ENCODE data around the gene KCNJ14. TPM values are rescaled to one million over a fixed set of nuclear protein-coding genes. Genes with fewer than 3 reads are reported as not detected.

KCNJ14 gene
- total and polyA plus RNA-seq, 8 donors, result 0.52 to 1.3 (median 1.1) TPM

GRCh38 chr19:48479686-48480085 lies 24.3 kb downstream of the KCNJ14 start:
- peaks cover 0 to 46% of the 10 kb centered on the region in 2 donors for H3K36me3 ChIP-seq
- ATAC-seq, result peak; percentile 7
- no peak for DNase-seq
- H3K27me3 ChIP-seq, result peaks cover 0 to 4% of the 10 kb centered on the region in 2 donors
- peaks cover 8 to 23% of the 10 kb centered on the region in 2 donors for H3K4me1 ChIP-seq
- intact Hi-C loops (cut with DNase I), result no loop called here
- H3K27ac ChIP-seq, result peak overlapping the region in 1 of 2 donors; percentile 72
- no peaks in the 10 kb centered on the region for H3K9me3 ChIP-seq
- TF ChIP-seq CTCF (IDR thresholded peaks at IDR 0.05), result no peak
- H3K4me3 ChIP-seq, result no peak overlapping the region

GRCh38 chr19:48480183-48480557 lies 24.8 kb downstream of the KCNJ14 start:
- peak in 1 of 4 donors; percentile 55 for DNase-seq

GRCh38 chr19:48480558-48481500 lies 25.5 kb downstream of the KCNJ14 start:
- intact Hi-C loops (cut with DNase I), result no loop called here
- ATAC-seq (peak; percentile 72), DNase-seq (peak in 3 of 4 donors; percentile 38 to 88 (median 43))
- no peaks in the 10 kb centered on the region for H3K9me3 ChIP-seq
- H3K36me3 ChIP-seq, result peaks cover 0 to 35% of the 10 kb centered on the region in 2 donors
- TF ChIP-seq CTCF (IDR thresholded peaks at IDR 0.05), result no peak
- peak overlapping the region; percentile 72 for H3K27ac ChIP-seq
- H3K4me1 ChIP-seq, result peaks cover 8 to 23% of the 10 kb centered on the region in 2 donors
- peak overlapping the region; percentile 26 to 40 for H3K4me3 ChIP-seq
- H3K27me3 ChIP-seq, result peaks cover 0 to 4% of the 10 kb centered on the region in 2 donors

More at GRCh38 chr19:48480183-48480557, 24.8 kb downstream of the KCNJ14 start:
- no peak for TF ChIP-seq CTCF (IDR thresholded peaks at IDR 0.05)
- Histone ChIP-seq H3K36me3 (peaks cover 0 to 41% of the 10 kb centered on the region in 2 donors), H3K4me3 (peak overlapping the region; percentile 26 to 40), H3K9me3 (no peaks in the 10 kb centered on the region), H3K27ac (peak overlapping the region; percentile 72), H3K4me1 (peaks cover 8 to 23% of the 10 kb centered on the region in 2 donors), H3K27me3 (peaks cover 0 to 4% of the 10 kb centered on the region in 2 donors)
- ATAC-seq, result peak; percentile 66
- intact Hi-C loops (cut with DNase I), result no loop called here

GRCh38 chr19:48481846-48482639 lies 26.7 kb downstream of the KCNJ14 start:
- H3K4me3 ChIP-seq, result no peak overlapping the region
- intact Hi-C loops (cut with DNase I), result no loop called here
- no peak overlapping the region for H3K27ac ChIP-seq
- H3K9me3 ChIP-seq, result no peaks in the 10 kb centered on the region
- DNase-seq (no peak), ATAC-seq (no peak)
- H3K27me3 ChIP-seq, result peaks cover 0 to 4% of the 10 kb centered on the region in 2 donors
- peaks cover 8 to 23% of the 10 kb centered on the region in 2 donors for H3K4me1 ChIP-seq
- no peak for TF ChIP-seq CTCF (IDR thresholded peaks at IDR 0.05)
- H3K36me3 ChIP-seq, result peaks cover 0 to 22% of the 10 kb centered on the region in 2 donors

All from left lung (tissue), 10 donors.